IgD-negative memory B cell (primary cell): ENCODE results near the gene NR4A2. TPM values are rescaled to one million over a fixed set of nuclear protein-coding genes. Genes with fewer than 3 reads are reported as not detected.
A peak's percentile ranks its signal among the peaks of the same experiment; 100 is the strongest.

ENCODE experiments used
- H3K27ac Mint-ChIP-seq, 3 donors: one replicate each; pipeline ENCODE4 v1.8.0; 2020 to 2022; ENCODE audit warnings: mild to moderate bottlenecking in 3 of 3, mixed read lengths in 3 of 3, moderate library complexity in 1 of 3
- H3K27me3 Mint-ChIP-seq: one replicate; pipeline ENCODE4 v1.8.0; 2021; ENCODE audit warnings: mixed read lengths
- H3K36me3 Mint-ChIP-seq: one replicate; pipeline ENCODE4 v1.8.0; 2020; ENCODE audit warnings: mild to moderate bottlenecking, mixed read lengths
- H3K4me1 Mint-ChIP-seq, 3 donors: one replicate each; pipeline ENCODE4 v1.8.0; 2020 to 2022; ENCODE audit warnings: mixed read lengths in 3 of 3, mild to moderate bottlenecking in 1 of 3
- H3K4me3 Mint-ChIP-seq, 4 donors: one replicate each; pipeline ENCODE4 v1.8.0; 2020 to 2022; ENCODE audit warnings: mild to moderate bottlenecking in 4 of 4, mixed read lengths in 4 of 4, moderate library complexity in 3 of 4
- H3K9me3 Mint-ChIP-seq, 3 donors: one replicate each; pipeline ENCODE4 v1.8.0; 2020 to 2021; ENCODE audit warnings: mixed read lengths in 3 of 3, mild to moderate bottlenecking in 1 of 3
- polyA plus RNA-seq: library from polyadenylated mRNA; unstranded; fragments of 300-500 nt; fragmentation: Illumina TruSeq; gene quantifications from one replicate; pipeline ENCODE4 v1.2.3, GENCODE V29; 2021

Gene NR4A2
- polyA plus RNA-seq, 1 donor from 2014 or later = 22.7 TPM

- Mint-ChIP-seq H3K27ac (peak overlapping the region; percentile 92 to 99 (median 98)), H3K36me3 (peaks cover 3% of the 10 kb centered on the region), H3K4me3 (peak overlapping the region; percentile 88 to 98 (median 94)), H3K4me1 (peaks cover 10 to 17% (median 13%) of the 10 kb centered on the region in 3 donors), H3K27me3 (no peaks in the 10 kb centered on the region), H3K9me3 (no peaks in the 10 kb centered on the region)
Observed at GRCh38 chr2:156343096-156343939, 10.8 kb upstream of the NR4A2 start.

- Mint-ChIP-seq H3K9me3 (no peaks in the 10 kb centered on the region), H3K27ac (peak overlapping the region; percentile 92 to 99 (median 98)), H3K4me3 (peak overlapping the region; percentile 88 to 99 (median 96)), H3K4me1 (peaks cover 10 to 17% (median 13%) of the 10 kb centered on the region in 3 donors), H3K36me3 (peaks cover 3% of the 10 kb centered on the region), H3K27me3 (no peaks in the 10 kb centered on the region)
Observed at GRCh38 chr2:156342254-156343095, 10.0 kb upstream of the NR4A2 start.

- peaks cover 10 to 17% (median 13%) of the 10 kb centered on the region in 3 donors for H3K4me1 Mint-ChIP-seq
- H3K27me3 Mint-ChIP-seq = no peaks in the 10 kb centered on the region
- peaks cover 3% of the 10 kb centered on the region for H3K36me3 Mint-ChIP-seq
- no peaks in the 10 kb centered on the region for H3K9me3 Mint-ChIP-seq
- peak overlapping the region; percentile 88 to 99 (median 95) for H3K4me3 Mint-ChIP-seq
- peak overlapping the region; percentile 92 to 99 (median 98) for H3K27ac Mint-ChIP-seq
Observed at GRCh38 chr2:156341452-156342253, 9.1 kb upstream of the NR4A2 start.

GRCh38 chr2:156340804-156341451, 8.4 kb upstream of the NR4A2 start:
- peaks cover 10 to 17% (median 13%) of the 10 kb centered on the region in 3 donors for H3K4me1 Mint-ChIP-seq
- no peaks in the 10 kb centered on the region for H3K27me3 Mint-ChIP-seq
- H3K36me3 Mint-ChIP-seq = peaks cover 3% of the 10 kb centered on the region

GRCh38 chr2:156340377-156340776, 7.9 kb upstream of the NR4A2 start:
- Mint-ChIP-seq H3K27ac (peak overlapping the region in 2 of 3 donors; percentile 92 to 99), H3K4me1 (peaks cover 15 to 20% (median 17%) of the 10 kb centered on the region in 3 donors), H3K9me3 (no peaks in the 10 kb centered on the region)

More at GRCh38 chr2:156340804-156341451, 8.4 kb upstream of the NR4A2 start:
- Mint-ChIP-seq H3K27ac (peak overlapping the region; percentile 92 to 99 (median 98)), H3K9me3 (no peaks in the 10 kb centered on the region), H3K4me3 (peak overlapping the region; percentile 88 to 99 (median 95))

GRCh38 chr2:156339865-156340264, 7.3 kb upstream of the NR4A2 start:
- Mint-ChIP-seq H3K36me3 (peaks cover 2% of the 10 kb centered on the region), H3K4me1 (peaks cover 18 to 24% (median 20%) of the 10 kb centered on the region in 3 donors), H3K27ac (peak overlapping the region in 2 of 3 donors; percentile 1 to 92), H3K9me3 (no peaks in the 10 kb centered on the region), H3K27me3 (no peaks in the 10 kb centered on the region), H3K4me3 (peak overlapping the region in 1 of 4 donors; percentile 88)

More at GRCh38 chr2:156340377-156340776, 7.9 kb upstream of the NR4A2 start:
- Mint-ChIP-seq H3K27me3 (no peaks in the 10 kb centered on the region), H3K36me3 (peaks cover 3% of the 10 kb centered on the region), H3K4me3 (peak overlapping the region; percentile 88 to 99 (median 95))

GRCh38 chr2:156339110-156339847, 6.8 kb upstream of the NR4A2 start:
- Mint-ChIP-seq H3K27me3 (no peaks in the 10 kb centered on the region), H3K4me1 (peaks cover 18 to 25% (median 21%) of the 10 kb centered on the region in 3 donors), H3K4me3 (peak overlapping the region in 1 of 4 donors; percentile 88), H3K36me3 (peaks cover 1% of the 10 kb centered on the region), H3K9me3 (no peaks in the 10 kb centered on the region), H3K27ac (peak overlapping the region; percentile 1 to 92 (median 19))

GRCh38 chr2:156338578-156338977, 6.1 kb upstream of the NR4A2 start:
- H3K27me3 Mint-ChIP-seq = no peaks in the 10 kb centered on the region

GRCh38 chr2:156334496-156335478, 2.3 kb upstream of the NR4A2 start:
- H3K4me1 Mint-ChIP-seq = peaks cover 19 to 36% (median 26%) of the 10 kb centered on the region in 3 donors
- peaks cover 18% of the 10 kb centered on the region for H3K27me3 Mint-ChIP-seq
- H3K36me3 Mint-ChIP-seq = peaks cover 2% of the 10 kb centered on the region
- peak overlapping the region; percentile 100 for H3K27ac Mint-ChIP-seq
- H3K4me3 Mint-ChIP-seq = peak overlapping the region; percentile 96 to 99 (median 99)
- no peaks in the 10 kb centered on the region for H3K9me3 Mint-ChIP-seq

More at GRCh38 chr2:156338578-156338977, 6.1 kb upstream of the NR4A2 start:
- H3K27ac Mint-ChIP-seq = peak overlapping the region in 1 of 3 donors; percentile 92
- peaks cover 18 to 26% (median 23%) of the 10 kb centered on the region in 3 donors for H3K4me1 Mint-ChIP-seq
- H3K36me3 Mint-ChIP-seq = peaks cover 1% of the 10 kb centered on the region
- no peaks in the 10 kb centered on the region for H3K9me3 Mint-ChIP-seq
- peak overlapping the region in 1 of 4 donors; percentile 88 for H3K4me3 Mint-ChIP-seq

GRCh38 chr2:156333951-156334495, 1.5 kb upstream of the NR4A2 start:
- H3K9me3 Mint-ChIP-seq = no peaks in the 10 kb centered on the region
- H3K27ac Mint-ChIP-seq = peak overlapping the region; percentile 100
- peaks cover 3% of the 10 kb centered on the region for H3K36me3 Mint-ChIP-seq
- H3K4me1 Mint-ChIP-seq = peaks cover 21 to 39% (median 24%) of the 10 kb centered on the region in 3 donors
- peaks cover 22% of the 10 kb centered on the region for H3K27me3 Mint-ChIP-seq
- H3K4me3 Mint-ChIP-seq = peak overlapping the region; percentile 96 to 99 (median 99)

- Mint-ChIP-seq H3K4me3 (peak overlapping the region; percentile 96 to 99 (median 99)), H3K4me1 (peaks cover 20 to 43% (median 27%) of the 10 kb centered on the region in 3 donors), H3K27ac (peak overlapping the region; percentile 100)
Observed at GRCh38 chr2:156333274-156333950, 891 bp upstream of the NR4A2 start.

GRCh38 chr2:156332284-156332533, 312 bp downstream of the NR4A2 start:
- Mint-ChIP-seq H3K27ac (peak overlapping the region; percentile 100), H3K36me3 (peaks cover 3% of the 10 kb centered on the region), H3K9me3 (peaks cover 0 to 4% (median 0%) of the 10 kb centered on the region in 3 donors), H3K27me3 (peaks cover 37% of the 10 kb centered on the region), H3K4me1 (peaks cover 21 to 45% (median 27%) of the 10 kb centered on the region in 3 donors), H3K4me3 (peak overlapping the region; percentile 96 to 99 (median 99))

More at GRCh38 chr2:156333274-156333950, 891 bp upstream of the NR4A2 start:
- H3K36me3 Mint-ChIP-seq = peaks cover 3% of the 10 kb centered on the region
- H3K9me3 Mint-ChIP-seq = peaks cover 0 to 4% (median 0%) of the 10 kb centered on the region in 3 donors
- H3K27me3 Mint-ChIP-seq = peaks cover 27% of the 10 kb centered on the region
